Heart left ventricle (tissue), 16 donors: ENCODE data around the gene ARHGAP45. TPM values are rescaled to one million over a fixed set of nuclear protein-coding genes. Genes with fewer than 3 reads are reported as not detected.

Experiments
- ATAC-seq, 4 donors: fragments of 200-7000 bp; cut with Tn5 transposase; one replicate each; pipeline ENCODE4 v1.9.1; 2020 to 2022; ENCODE audit warnings: moderate library complexity in 4 of 4, mild to moderate bottlenecking in 3 of 4, moderate number of reproducible peaks in 1 of 4
- DNase-seq, 5 donors: peaks; one replicate each; pipeline ENCODE4 v3.0.0-alpha.2; 2020
- H3K27ac ChIP-seq, 12 donors: fragments of 200-600 bp; sonication (generic) in 4 of 12; one replicate each; pipeline versions ENCODE4 v1.5.0 to v1.8.0; 2016 to 2022; ENCODE audit warnings: mild to moderate bottlenecking in 2 of 12
- H3K27me3 ChIP-seq, 9 donors: fragments of 200-600 bp; sonication (generic) in 2 of 9; one replicate each; pipeline versions ENCODE4 v1.5.1 to v1.8.0; 2016 to 2022; ENCODE audit warnings: mild to moderate bottlenecking in 3 of 9
- H3K36me3 ChIP-seq, 9 donors: fragments of 200-600 bp; sonication (generic) in 2 of 9; one replicate each; pipeline versions ENCODE4 v1.5.0 to v1.8.0; 2018 to 2022; ENCODE audit warnings: mild to moderate bottlenecking in 2 of 9
- H3K4me1 ChIP-seq, 12 donors: fragments of 200-600 bp; sonication (generic) in 4 of 12; one replicate each; pipeline versions ENCODE4 v1.5.0 to v1.8.0; 2016 to 2022; ENCODE audit warnings: mild to moderate bottlenecking in 3 of 12
- H3K4me3 ChIP-seq, 12 donors: fragments of 200-600 bp; sonication (generic) in 4 of 12; one replicate each; pipeline versions ENCODE4 v1.5.0 to v1.8.0; 2017 to 2022; ENCODE audit warnings: mild to moderate bottlenecking in 9 of 12, moderate library complexity in 4 of 12
- H3K9me3 ChIP-seq, 12 donors: fragments of 200-600 bp; sonication (generic) in 4 of 12; one replicate each; pipeline versions ENCODE4 v1.5.0 to v1.8.0; 2016 to 2022; ENCODE audit warnings: mild to moderate bottlenecking in 1 of 12
- POLR2A ChIP-seq, 2 donors: fragments of 450-650 bp; IDR thresholded peaks; one replicate each; pipeline ENCODE4 v1.6.1; 2017; ENCODE audit warnings: antibody characterized with exemption in 2 of 2, mild to moderate bottlenecking in 2 of 2, moderate library complexity in 2 of 2
- WGBS, 4 donors: extraction: QIAGEN DNeasy Blood & Tissue Kit in 2 of 4; methylation state at CpG; one replicate each; pipeline versions ENCODE4 v1.1.5 to v1.1.7; 2013 to 2018; 5-methylcytosine and 5-hydroxymethylcytosine counted together
- intact Hi-C, 10 donors: fragments of 100-400 bp; cut with DNase I; formaldehyde crosslinking; loops; one replicate each; pipeline versions ENCODE4 v1.11.1 to v1.14.2; 2022
- polyA plus RNA-seq, 2 donors: library from polyadenylated mRNA; stranded (reverse); fragments of 200-250 nt; gene quantifications; one replicate each; pipeline ENCODE4 v1.2.3, GENCODE V29; 2013
- total RNA-seq, 9 donors: library from RNA; depleted of rRNA in 2 of 9; stranded (reverse); fragments of >200 nt in 2 of 9; fragmentation: NEBNext Ultra II Directional in 3 of 9; extraction: Animal tissue kit (Norgen Biotek cat#: 25700) in 3 of 9; gene quantifications; one replicate each; pipeline versions ENCODE4 v1.1.0 to v1.2.4, GENCODE V29; 2016 to 2023
- TF ChIP-seq, protein P1 (sequence below), 12 donors: fragments of 200-600 bp; sonication (generic) in 4 of 12; IDR thresholded peaks; one replicate each; pipeline versions ENCODE4 v1.5.0 to v1.8.0; 2018 to 2022; ENCODE audit warnings: antibody characterized with exemption in 12 of 12, mild to moderate bottlenecking in 5 of 12
- donor health status: ischemic (EF 13 %, LVEDD 7.1; RV severe dilation, severe dysfunction).
- donor health status: healthy with polysubstance abuse.
- donor health status: DM: no; HTN: yes; CAD: no.
- donor health status: DM: no; HTN: no; CAD: no.
- donor health status: ischemic (EF 25% LVEDD 6.9; RV normal size, moderate dysfunction).
- donor health status: ischemic (EF 25% LVEDD 5.7; RV mildly dilated, moderate dysfunction).
- donor health status: healthy.
- donor health status: DM: yes; HTN: yes; CAD: no.
- donor health status: ischemic (EF 35%, LVEDD 5.7; RV mildly dilated, moderate dysfunction).
- donor health status: nonischemic (EF 11% LVEDD 7.7; RV severe dilation, severe dysfunction).
- donor health status: DM: yes; HTN: yes; CAD: no.
- donor health status: PGD.
- donor health status: ischemic (EF 29% LVEDD 5.4; RV normal size, mild dysfunction).
- donor health status: nonischemic (EF 23%, LVEDD 6.1; RV moderate dilation, normal function).

Gene ARHGAP45
- total and polyA plus RNA-seq, 11 donors, result 1.6 to 38.2 (median 4.7) TPM

- no peak for TF ChIP-seq POLR2A (IDR thresholded peaks at IDR 0.05)
- TF ChIP-seq, protein P1, sequence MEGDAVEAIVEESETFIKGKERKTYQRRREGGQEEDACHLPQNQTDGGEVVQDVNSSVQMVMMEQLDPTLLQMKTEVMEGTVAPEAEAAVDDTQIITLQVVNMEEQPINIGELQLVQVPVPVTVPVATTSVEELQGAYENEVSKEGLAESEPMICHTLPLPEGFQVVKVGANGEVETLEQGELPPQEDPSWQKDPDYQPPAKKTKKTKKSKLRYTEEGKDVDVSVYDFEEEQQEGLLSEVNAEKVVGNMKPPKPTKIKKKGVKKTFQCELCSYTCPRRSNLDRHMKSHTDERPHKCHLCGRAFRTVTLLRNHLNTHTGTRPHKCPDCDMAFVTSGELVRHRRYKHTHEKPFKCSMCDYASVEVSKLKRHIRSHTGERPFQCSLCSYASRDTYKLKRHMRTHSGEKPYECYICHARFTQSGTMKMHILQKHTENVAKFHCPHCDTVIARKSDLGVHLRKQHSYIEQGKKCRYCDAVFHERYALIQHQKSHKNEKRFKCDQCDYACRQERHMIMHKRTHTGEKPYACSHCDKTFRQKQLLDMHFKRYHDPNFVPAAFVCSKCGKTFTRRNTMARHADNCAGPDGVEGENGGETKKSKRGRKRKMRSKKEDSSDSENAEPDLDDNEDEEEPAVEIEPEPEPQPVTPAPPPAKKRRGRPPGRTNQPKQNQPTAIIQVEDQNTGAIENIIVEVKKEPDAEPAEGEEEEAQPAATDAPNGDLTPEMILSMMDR (IDR thresholded peaks at IDR 0.05), result no peak
- 91 to 94% (median 93%) methylated on average over 22 to 31 of the region's 31 CpGs for WGBS, 4 donors
- H3K27ac ChIP-seq, result no peak overlapping the region
- H3K27me3 ChIP-seq, result no peaks in the 10 kb centered on the region
- no peaks in the 10 kb centered on the region for H3K4me1 ChIP-seq
- no peak for DNase-seq
- H3K4me3 ChIP-seq, result no peak overlapping the region
- ATAC-seq, result peak in 1 of 4 donors; percentile 9
- peaks cover 4 to 37% (median 23%) of the 10 kb centered on the region in 12 donors for H3K9me3 ChIP-seq
- H3K36me3 ChIP-seq, result peaks cover 0 to 21% (median 0%) of the 10 kb centered on the region in 9 donors
- intact Hi-C loops, result no loop called here
Observed at GRCh38 chr19:1053176-1054101, 13.5 kb upstream of the ARHGAP45 start.

- Histone ChIP-seq H3K27ac (no peak overlapping the region), H3K9me3 (peaks cover 4 to 46% (median 29%) of the 10 kb centered on the region in 12 donors), H3K4me1 (no peaks in the 10 kb centered on the region), H3K4me3 (no peak overlapping the region), H3K36me3 (peaks cover 0 to 27% (median 0%) of the 10 kb centered on the region in 9 donors), H3K27me3 (no peaks in the 10 kb centered on the region)
- intact Hi-C loops, result no loop called here
- 92 to 95% (median 93%) methylated on average over 22 to 28 of the region's 28 CpGs for WGBS, 4 donors
- ATAC-seq (no peak), DNase-seq (no peak)
- TF ChIP-seq, protein P1 (IDR thresholded peaks at IDR 0.05), result no peak
- TF ChIP-seq POLR2A (IDR thresholded peaks at IDR 0.05), result no peak
Observed at GRCh38 chr19:1054102-1055027, 12.6 kb upstream of the ARHGAP45 start.

- TF ChIP-seq POLR2A (IDR thresholded peaks at IDR 0.05), result no peak
- TF ChIP-seq, protein P1 (IDR thresholded peaks at IDR 0.05), result no peak
- no peak for DNase-seq
- no peak for ATAC-seq
- intact Hi-C loops, result no loop called here
- peaks cover 0 to 27% (median 0%) of the 10 kb centered on the region in 9 donors for H3K36me3 ChIP-seq
- H3K27ac ChIP-seq, result no peak overlapping the region
- WGBS, 4 donors, result 90 to 99% (median 93%) methylated on average over 4 to 14 of the region's 14 CpGs
- H3K4me1 ChIP-seq, result no peaks in the 10 kb centered on the region
- H3K27me3 ChIP-seq, result no peaks in the 10 kb centered on the region
- no peak overlapping the region for H3K4me3 ChIP-seq
- peaks cover 4 to 53% (median 32%) of the 10 kb centered on the region in 12 donors for H3K9me3 ChIP-seq
Observed at GRCh38 chr19:1055028-1055425, 11.9 kb upstream of the ARHGAP45 start.
